Measurements from ENCODE around the gene ZNF462. TPM values are rescaled to one million over a fixed set of nuclear protein-coding genes. Genes with fewer than 3 reads are reported as not detected.

Gene ZNF462
- total RNA-seq, 6 experiments from 2014 or later, result 0.93 to 4.0 (median 2.9) TPM

DNA sequence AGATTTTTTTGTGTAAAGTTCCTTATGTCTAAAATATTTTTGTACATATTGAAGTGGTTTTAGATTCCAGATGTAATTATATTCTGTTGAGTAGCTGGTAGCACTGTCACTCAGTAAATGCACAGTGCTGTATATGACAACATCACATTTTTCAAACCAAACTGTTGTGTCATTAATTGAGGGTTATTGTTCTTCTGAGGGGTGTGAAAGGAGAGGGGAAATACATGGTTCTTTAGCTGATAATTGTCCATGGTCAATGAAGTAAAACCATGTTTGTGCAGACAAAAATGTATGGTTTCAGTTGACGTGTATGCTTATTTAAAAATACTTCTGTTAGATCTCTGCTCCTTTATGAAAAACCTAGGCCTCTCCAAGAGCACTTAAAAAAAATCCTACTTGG is 3.3 kb downstream of the ZNF462 start:
- H3K27me3 ChIP-seq, result peaks cover 0 to 4% of the 10 kb centered on the region in 2 donors
- DNase-seq (no peak), ATAC-seq (no peak)
- no peaks in the 10 kb centered on the region for H3K9me3 ChIP-seq
- 82% methylated on average over 1 of the region's 1 CpG for WGBS (ENCODE audit: insufficient coverage, low coverage, low lambda C conversion rate, missing lambda C conversion rate)
- TF ChIP-seq, protein P1, sequence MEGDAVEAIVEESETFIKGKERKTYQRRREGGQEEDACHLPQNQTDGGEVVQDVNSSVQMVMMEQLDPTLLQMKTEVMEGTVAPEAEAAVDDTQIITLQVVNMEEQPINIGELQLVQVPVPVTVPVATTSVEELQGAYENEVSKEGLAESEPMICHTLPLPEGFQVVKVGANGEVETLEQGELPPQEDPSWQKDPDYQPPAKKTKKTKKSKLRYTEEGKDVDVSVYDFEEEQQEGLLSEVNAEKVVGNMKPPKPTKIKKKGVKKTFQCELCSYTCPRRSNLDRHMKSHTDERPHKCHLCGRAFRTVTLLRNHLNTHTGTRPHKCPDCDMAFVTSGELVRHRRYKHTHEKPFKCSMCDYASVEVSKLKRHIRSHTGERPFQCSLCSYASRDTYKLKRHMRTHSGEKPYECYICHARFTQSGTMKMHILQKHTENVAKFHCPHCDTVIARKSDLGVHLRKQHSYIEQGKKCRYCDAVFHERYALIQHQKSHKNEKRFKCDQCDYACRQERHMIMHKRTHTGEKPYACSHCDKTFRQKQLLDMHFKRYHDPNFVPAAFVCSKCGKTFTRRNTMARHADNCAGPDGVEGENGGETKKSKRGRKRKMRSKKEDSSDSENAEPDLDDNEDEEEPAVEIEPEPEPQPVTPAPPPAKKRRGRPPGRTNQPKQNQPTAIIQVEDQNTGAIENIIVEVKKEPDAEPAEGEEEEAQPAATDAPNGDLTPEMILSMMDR (IDR thresholded peaks at IDR 0.05), result no peak
- intact Hi-C loops (cut with DNase I), result no loop called here
- no peaks in the 10 kb centered on the region for H3K36me3 ChIP-seq
- peaks cover 0 to 40% (median 6%) of the 10 kb centered on the region in 4 donors for H3K4me1 ChIP-seq
- no peak overlapping the region for H3K4me3 ChIP-seq
- H3K27ac ChIP-seq, result no peak overlapping the region

DNA sequence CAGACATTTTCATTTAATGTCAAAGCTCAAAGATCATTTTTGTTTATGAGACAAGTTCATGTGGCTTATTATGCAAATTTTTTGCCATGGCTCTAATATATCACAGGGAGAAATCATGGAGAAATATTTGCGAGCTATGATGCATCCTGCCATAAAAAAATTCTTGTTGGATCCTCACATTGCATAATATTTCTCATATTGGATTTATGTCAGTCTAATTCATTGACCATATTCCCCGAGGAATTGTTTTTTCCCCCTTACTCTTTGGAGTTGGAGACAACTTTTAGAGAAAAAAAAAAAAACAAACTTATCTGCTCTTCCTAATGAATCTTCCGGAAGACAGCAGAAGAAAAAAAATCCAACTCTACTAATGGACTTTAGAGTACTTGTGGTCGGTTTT is 4.3 kb downstream of the ZNF462 start:
- H3K27me3 ChIP-seq, result no peaks in the 10 kb centered on the region
- intact Hi-C loops (cut with DNase I), result no loop called here
- WGBS (ENCODE audit: insufficient coverage, low coverage, low lambda C conversion rate, missing lambda C conversion rate), result 67% methylated on average over 4 of the region's 4 CpGs
- H3K4me1 ChIP-seq, result peaks cover 0 to 29% (median 6%) of the 10 kb centered on the region in 4 donors
- ATAC-seq, result no peak
- no peak for TF ChIP-seq POLR2A (IDR thresholded peaks at IDR 0.05)
- TF ChIP-seq, protein P1 (IDR thresholded peaks at IDR 0.05), result no peak
- no peak for DNase-seq
- H3K4me3 ChIP-seq, result no peak overlapping the region
- no peaks in the 10 kb centered on the region for H3K9me3 ChIP-seq
- no peak overlapping the region for H3K27ac ChIP-seq
- H3K36me3 ChIP-seq, result no peaks in the 10 kb centered on the region

DNA sequence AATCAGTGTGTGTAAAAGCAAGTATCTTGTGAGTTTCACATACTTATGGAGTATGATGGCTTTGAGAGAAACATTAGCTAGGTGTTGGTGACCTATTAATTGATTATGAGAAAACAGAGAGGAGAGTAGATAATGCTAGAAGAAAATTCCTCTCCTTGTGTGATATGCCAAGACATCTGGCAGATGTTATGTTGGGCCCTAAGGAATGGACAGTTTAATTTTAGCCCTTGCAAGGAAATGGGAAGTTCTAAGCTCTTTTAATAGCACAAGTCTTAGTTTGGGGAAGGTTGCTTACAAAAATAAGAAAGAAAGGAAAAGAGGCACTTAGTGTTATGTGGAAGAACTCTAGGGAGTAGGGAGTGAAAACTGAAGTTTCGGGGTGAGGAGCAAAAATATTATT is 5.1 kb downstream of the ZNF462 start:
- H3K36me3 ChIP-seq, result no peaks in the 10 kb centered on the region
- TF ChIP-seq POLR2A (IDR thresholded peaks at IDR 0.05), result no peak
- TF ChIP-seq, protein P1 (IDR thresholded peaks at IDR 0.05), result no peak
- ATAC-seq (no peak), DNase-seq (no peak)
- H3K4me1 ChIP-seq, result peaks cover 0 to 29% (median 6%) of the 10 kb centered on the region in 4 donors
- peak overlapping the region in 1 of 3 donors; percentile 31 for H3K27ac ChIP-seq
- H3K27me3 ChIP-seq, result no peaks in the 10 kb centered on the region
- intact Hi-C loops (cut with DNase I), result no loop called here
- no peaks in the 10 kb centered on the region for H3K9me3 ChIP-seq
- H3K4me3 ChIP-seq, result no peak overlapping the region
- WGBS (ENCODE audit: insufficient coverage, low coverage, low lambda C conversion rate, missing lambda C conversion rate), result 74% methylated on average over 1 of the region's 1 CpG

DNA sequence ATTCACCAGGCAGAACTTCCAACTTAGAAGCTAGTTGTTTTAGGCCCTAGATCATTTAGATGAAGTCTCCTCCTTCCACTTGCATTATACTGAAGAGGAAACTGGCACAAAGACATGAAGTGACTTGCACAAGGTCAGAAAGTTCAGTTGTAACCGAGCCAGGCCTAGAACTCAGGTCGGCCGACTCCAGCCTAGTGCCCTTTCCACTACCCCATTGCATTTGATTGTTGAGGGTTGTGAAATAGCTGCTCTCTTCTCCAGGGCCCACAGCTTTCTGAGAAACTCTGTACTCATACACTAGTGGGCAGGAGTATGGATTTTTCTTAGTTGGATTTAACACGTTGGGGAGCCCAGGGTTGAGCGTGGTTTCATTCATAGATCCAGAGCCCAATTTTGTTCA is 5.6 kb downstream of the ZNF462 start:
- H3K27me3 ChIP-seq, result no peaks in the 10 kb centered on the region
- WGBS (ENCODE audit: insufficient coverage, low coverage, low lambda C conversion rate, missing lambda C conversion rate), result 9% methylated on average over 5 of the region's 5 CpGs
- ATAC-seq, result peak; percentile 87 to 97 (median 91)
- intact Hi-C loops (cut with DNase I), result no loop called here
- TF ChIP-seq POLR2A (IDR thresholded peaks at IDR 0.05), result no peak
- TF ChIP-seq, protein P1 (IDR thresholded peaks at IDR 0.05), result no peak
- H3K9me3 ChIP-seq, result no peaks in the 10 kb centered on the region
- peak overlapping the region in 1 of 3 donors; percentile 55 for H3K27ac ChIP-seq
- no peak overlapping the region for H3K4me3 ChIP-seq
- H3K4me1 ChIP-seq, result peaks cover 0 to 29% (median 6%) of the 10 kb centered on the region in 4 donors
- peak; percentile 56 to 84 (median 76) for DNase-seq
- no peaks in the 10 kb centered on the region for H3K36me3 ChIP-seq

DNA sequence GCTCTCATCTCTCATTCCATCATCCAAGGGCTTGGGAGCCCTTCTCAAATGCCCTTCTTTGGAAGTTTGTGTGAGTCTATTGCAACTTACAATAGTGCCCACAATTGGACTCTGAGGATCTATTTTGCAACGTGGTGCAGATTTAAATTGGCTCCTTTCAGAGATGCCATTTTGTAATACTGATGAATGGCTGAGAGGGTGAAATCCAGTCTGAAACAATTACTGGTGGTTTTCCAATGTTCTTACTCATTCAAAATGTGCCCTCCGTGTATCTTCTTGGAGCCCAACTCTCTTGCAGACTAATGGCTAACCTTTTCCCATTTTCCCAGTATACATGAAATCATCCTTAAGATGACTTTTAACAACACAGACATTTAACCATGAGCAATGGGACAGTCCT is 6.1 kb downstream of the ZNF462 start:
- ATAC-seq, result peak in 2 of 4 donors; percentile 9 to 50

More for the DNA sequence above, 6.1 kb downstream of the ZNF462 start:
- no peaks in the 10 kb centered on the region for H3K36me3 ChIP-seq
- intact Hi-C loops (cut with DNase I), result no loop called here
- no peaks in the 10 kb centered on the region for H3K9me3 ChIP-seq
- H3K27me3 ChIP-seq, result no peaks in the 10 kb centered on the region
- H3K4me3 ChIP-seq, result no peak overlapping the region
- 26% methylated on average over 2 of the region's 2 CpGs for WGBS (ENCODE audit: insufficient coverage, low coverage, low lambda C conversion rate, missing lambda C conversion rate)
- no peak for DNase-seq
- peak overlapping the region in 1 of 3 donors; percentile 55 for H3K27ac ChIP-seq
- H3K4me1 ChIP-seq, result peaks cover 0 to 29% (median 6%) of the 10 kb centered on the region in 4 donors
- TF ChIP-seq POLR2A (IDR thresholded peaks at IDR 0.05), result no peak
- TF ChIP-seq, protein P1 (IDR thresholded peaks at IDR 0.05), result no peak
